Glutamatergic neuron (in vitro differentiated cells): ENCODE measurements around the gene PHF14. TPM values are rescaled to one million over a fixed set of nuclear protein-coding genes. Genes with fewer than 3 reads are reported as not detected.

Experiments
- DNase-seq: peaks from one replicate; pipeline ENCODE4 v3.0.0; 2022
- H3K27ac Mint-ChIP-seq: one replicate; pipeline ENCODE4 v1.8.0; 2020; ENCODE audit warnings: mild to moderate bottlenecking, mixed read lengths, inconsistent platforms; ENCODE audit not compliant: unreplicated experiment
- H3K27me3 Mint-ChIP-seq: one replicate; pipeline ENCODE4 v1.8.0; 2020; ENCODE audit warnings: mild to moderate bottlenecking, moderate library complexity, mixed read lengths, inconsistent platforms; ENCODE audit not compliant: unreplicated experiment
- H3K36me3 Mint-ChIP-seq: one replicate; pipeline ENCODE4 v1.8.0; 2020; ENCODE audit warnings: mild to moderate bottlenecking, mixed read lengths, inconsistent platforms; ENCODE audit not compliant: unreplicated experiment
- H3K4me1 Mint-ChIP-seq: one replicate; pipeline ENCODE4 v1.8.0; 2020; ENCODE audit warnings: mild to moderate bottlenecking, low read depth, mixed read lengths, inconsistent platforms; ENCODE audit not compliant: unreplicated experiment
- H3K4me3 Mint-ChIP-seq: one replicate; pipeline ENCODE4 v1.8.0; 2020; ENCODE audit warnings: mild to moderate bottlenecking, mixed read lengths, inconsistent platforms; ENCODE audit not compliant: unreplicated experiment
- H3K9me3 Mint-ChIP-seq: one replicate; pipeline ENCODE4 v1.8.0; 2020; ENCODE audit warnings: mild to moderate bottlenecking, moderate library complexity, mixed read lengths, inconsistent platforms; ENCODE audit not compliant: unreplicated experiment
- CTCF ChIP-seq: fragments of 200-600 bp; sonication (generic); IDR thresholded peaks from one replicate; pipeline ENCODE4 v1.5.0; 2021; ENCODE audit not compliant: partially characterized antibody, unreplicated experiment
- total RNA-seq: library from RNA; stranded (reverse); fragmentation: NEBNext Ultra II Directional; extraction: Animal tissue kit (Norgen Biotek cat#: 25700); gene quantifications from one replicate; pipeline ENCODE4 v1.2.1, GENCODE V29; 2021; ENCODE audit not compliant: unreplicated experiment

PHF14 gene
- total RNA-seq, 1 donor from 2014 or later, result 90.1 TPM

DNA sequence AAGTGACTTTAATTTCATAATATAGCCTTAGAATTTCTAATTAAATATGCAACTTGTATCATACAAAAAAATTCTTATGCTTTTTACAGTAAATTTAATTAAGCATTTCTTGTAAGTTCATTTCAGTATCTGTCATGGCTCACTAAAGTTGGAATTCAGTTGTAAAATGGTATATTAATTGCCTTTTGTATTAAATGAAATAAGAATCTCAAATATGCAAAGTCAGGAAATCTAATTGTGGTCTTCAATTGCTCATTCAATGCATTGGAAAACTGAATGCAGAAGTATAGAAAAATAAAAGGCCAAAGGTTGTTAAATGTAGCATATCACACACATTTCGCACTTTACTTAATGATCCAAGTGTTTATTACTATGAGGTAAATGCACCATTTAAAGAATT lies 189.5 kb downstream of the PHF14 start:
- TF ChIP-seq CTCF, result no peak
- Mint-ChIP-seq H3K36me3 (no peaks in the 10 kb centered on the region), H3K9me3 (no peaks in the 10 kb centered on the region), H3K4me3 (no peak overlapping the region), H3K27ac (no peak overlapping the region), H3K27me3 (peaks cover 1% of the 10 kb centered on the region), H3K4me1 (peaks cover 5% of the 10 kb centered on the region)
- no peak for DNase-seq

DNA sequence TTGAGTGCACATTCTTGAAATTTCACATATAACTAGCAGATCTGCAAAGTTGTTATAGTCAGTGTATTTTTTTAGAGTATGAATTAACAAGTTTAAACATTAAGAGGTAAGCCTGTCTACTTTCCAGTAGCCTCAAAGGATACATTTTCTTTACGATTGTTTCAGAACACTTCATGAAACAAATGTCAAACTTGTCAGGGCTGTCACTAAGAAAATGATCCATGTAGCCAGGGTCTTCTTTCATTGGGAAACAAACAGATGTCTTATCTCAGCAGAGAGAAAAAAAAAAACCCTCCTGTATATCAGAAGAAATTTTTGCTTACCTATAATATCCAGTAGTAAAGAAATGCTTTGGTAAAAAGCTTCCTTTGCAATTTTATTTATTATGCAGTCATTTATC lies 192.4 kb downstream of the PHF14 start:
- Mint-ChIP-seq H3K9me3 (no peaks in the 10 kb centered on the region), H3K27me3 (peaks cover 1% of the 10 kb centered on the region), H3K4me3 (no peak overlapping the region), H3K36me3 (no peaks in the 10 kb centered on the region), H3K27ac (no peak overlapping the region), H3K4me1 (peaks cover 19% of the 10 kb centered on the region)
- TF ChIP-seq CTCF, result no peak
- no peak for DNase-seq

DNA sequence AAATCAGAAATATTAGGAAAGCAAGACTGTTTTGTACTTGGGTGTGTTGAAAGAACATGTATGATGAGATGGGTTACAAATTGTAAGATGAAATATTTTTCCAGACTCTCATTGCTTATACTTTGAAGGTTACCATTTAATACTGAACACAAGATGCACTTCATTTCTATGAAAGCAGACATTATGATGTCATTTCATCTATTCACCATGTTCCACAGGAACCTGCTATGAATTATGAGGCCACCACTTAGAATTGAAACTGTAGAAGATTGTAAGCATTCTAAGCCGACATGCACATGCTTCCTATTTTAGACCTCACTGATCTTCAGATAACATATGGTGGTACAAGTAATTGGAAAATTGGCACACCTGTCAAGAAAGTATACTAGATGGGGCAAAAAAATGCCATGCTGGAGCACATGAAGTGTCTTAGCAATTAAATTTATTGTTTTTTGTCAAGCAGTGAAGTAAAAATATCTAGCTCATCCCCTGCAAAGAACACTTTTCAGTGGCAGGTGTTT lies 195.0 kb downstream of the PHF14 start:
- Mint-ChIP-seq H3K4me3 (no peak overlapping the region), H3K4me1 (peaks cover 25% of the 10 kb centered on the region), H3K36me3 (no peaks in the 10 kb centered on the region), H3K9me3 (no peaks in the 10 kb centered on the region), H3K27me3 (no peaks in the 10 kb centered on the region), H3K27ac (peak overlapping the region; percentile 72)
- no peak for TF ChIP-seq CTCF
- no peak for DNase-seq

DNA sequence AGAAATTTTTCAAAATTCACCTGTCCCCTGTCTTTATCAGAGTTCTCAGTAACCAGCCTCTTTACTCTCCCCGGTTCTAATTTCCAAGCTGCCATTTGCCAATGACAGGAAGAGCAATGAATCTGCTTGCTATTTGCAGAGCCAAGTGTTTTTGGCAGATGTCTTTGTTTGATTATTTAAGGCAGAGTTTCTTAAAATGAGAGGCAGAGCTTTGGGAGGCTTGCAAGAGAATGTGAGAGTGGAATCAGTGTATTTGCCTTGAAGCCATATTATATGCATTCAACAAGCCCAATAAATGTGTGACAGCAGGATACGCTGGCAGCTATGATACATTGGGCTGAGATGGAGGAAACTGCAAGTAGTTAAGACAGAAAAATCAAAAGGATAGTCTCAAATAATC lies 196.5 kb downstream of the PHF14 start:
- Mint-ChIP-seq H3K4me3 (no peak overlapping the region), H3K27ac (peak overlapping the region; percentile 86), H3K4me1 (peaks cover 25% of the 10 kb centered on the region), H3K9me3 (no peaks in the 10 kb centered on the region), H3K27me3 (no peaks in the 10 kb centered on the region), H3K36me3 (no peaks in the 10 kb centered on the region)
- no peak for DNase-seq
- no peak for TF ChIP-seq CTCF

- DNase-seq, result no peak
- Mint-ChIP-seq H3K9me3 (no peaks in the 10 kb centered on the region), H3K4me3 (no peak overlapping the region), H3K27me3 (no peaks in the 10 kb centered on the region), H3K4me1 (peaks cover 21% of the 10 kb centered on the region), H3K27ac (peak overlapping the region; percentile 86), H3K36me3 (no peaks in the 10 kb centered on the region)
- TF ChIP-seq CTCF, result no peak
Observed at GRCh38 chr7:11170863-11171568, 197.3 kb downstream of the PHF14 start.
